Measurements from ENCODE around the gene NREP.

GRCh38 chr5:111722140-111722539, 34.9 kb downstream of the NREP start:
- no peak for TF ChIP-seq CTCF (IDR thresholded peaks at IDR 0.05; ENCODE audit: insufficient read depth, low read length)
- no peak for TF ChIP-seq REST (IDR thresholded peaks at IDR 0.05; ENCODE audit: insufficient replicate concordance, low read depth)
- no peak for TF ChIP-seq POLR2AphosphoS5 (IDR thresholded peaks at IDR 0.05; ENCODE audit: low read depth)
- TF ChIP-seq GABPA (IDR thresholded peaks at IDR 0.05; ENCODE audit: low read depth): no peak
- no peak for TF ChIP-seq SPI1 (IDR thresholded peaks at IDR 0.05; ENCODE audit: borderline replicate concordance, low read depth)

Measured in HL-60 (cell line).